HUDEP-2 (cell line): ENCODE data around the gene USP34.

Source experiments
- DNase-seq, 76 experiments: peaks; one replicate each; lab custom pipeline; 2025; ENCODE audit not compliant: unreplicated experiment in 76 of 76; lab: John Stamatoyannopoulos, UW

Gene USP34

GRCh38 chr2:61262699-61263098 is 208.2 kb downstream of the USP34 start:
- no peak for DNase-seq

GRCh38 chr2:61257446-61257845 is 213.4 kb downstream of the USP34 start:
- DNase-seq: no peak

GRCh38 chr2:61255580-61256437 is 215.1 kb downstream of the USP34 start:
- DNase-seq: peak in 26 of 76 experiments; percentile 1 to 57 (median 16)

- DNase-seq: no peak
Measured at GRCh38 chr2:61254536-61254935, 216.4 kb downstream of the USP34 start.

GRCh38 chr2:61253136-61253535 is 217.8 kb downstream of the USP34 start:
- no peak for DNase-seq

GRCh38 chr2:61252031-61252430 is 218.9 kb downstream of the USP34 start:
- no peak for DNase-seq

- no peak for DNase-seq
Measured at GRCh38 chr2:61249521-61250071, 221.3 kb downstream of the USP34 start.

GRCh38 chr2:61247204-61247812 is 223.6 kb downstream of the USP34 start:
- DNase-seq: peak in 44 of 76 experiments; percentile 0 to 69 (median 31)

GRCh38 chr2:61244694-61245093 is 226.2 kb downstream of the USP34 start:
- DNase-seq: no peak

DNA sequence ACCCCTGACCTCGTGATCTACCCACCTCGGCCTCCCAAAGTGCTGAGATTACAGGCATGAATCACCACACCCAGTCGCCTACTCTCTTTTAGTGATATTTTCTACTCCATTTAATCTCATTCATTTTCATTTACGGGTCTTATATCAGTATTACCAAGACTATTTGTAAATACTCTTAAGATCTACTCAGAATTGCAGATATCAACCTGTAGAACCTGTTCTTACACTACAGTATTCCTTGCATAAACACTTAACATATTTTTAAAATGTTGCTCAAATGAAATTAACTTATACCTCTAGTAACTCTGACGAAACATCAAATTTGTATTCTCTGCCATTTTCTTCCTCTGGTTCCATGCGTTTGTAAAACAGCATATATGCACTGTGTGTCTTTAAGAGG is 229.6 kb downstream of the USP34 start:
- no peak for DNase-seq

DNA sequence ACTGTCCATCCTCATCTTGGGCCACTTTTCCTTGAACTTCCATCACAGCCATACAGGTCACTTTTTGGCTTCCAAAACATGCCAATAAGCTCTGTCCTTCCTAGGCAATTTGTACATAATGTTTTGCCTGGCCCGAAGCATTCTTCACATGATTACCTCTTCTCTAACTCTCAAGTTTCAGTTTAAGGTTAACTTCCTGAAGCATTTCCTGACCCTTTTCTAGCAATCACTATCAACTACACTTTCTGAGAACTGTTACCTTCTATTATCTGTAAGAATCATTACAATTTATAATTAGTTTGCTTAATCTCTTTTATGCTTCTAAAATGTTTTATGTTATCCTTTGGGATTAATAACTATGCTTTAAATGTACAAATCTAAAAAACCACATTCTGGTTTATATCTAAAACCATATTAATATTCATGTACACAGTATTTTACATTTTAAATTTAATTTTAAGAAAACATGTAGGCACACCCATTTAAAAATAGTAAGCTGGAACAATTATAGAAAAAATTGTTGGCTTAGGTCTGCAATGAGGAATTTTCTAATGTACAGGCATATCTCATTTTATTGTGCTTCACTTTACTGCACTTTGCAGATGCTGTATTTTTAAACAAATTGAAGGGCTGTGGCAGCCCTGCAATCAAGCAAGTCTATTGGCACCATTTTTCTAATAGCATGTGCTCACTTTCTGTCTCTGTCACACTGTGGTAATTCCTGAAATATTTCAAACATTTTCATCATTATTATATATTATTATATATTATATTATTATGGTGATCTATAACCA is 232.5 kb downstream of the USP34 start:
- no peak for DNase-seq

DNA sequence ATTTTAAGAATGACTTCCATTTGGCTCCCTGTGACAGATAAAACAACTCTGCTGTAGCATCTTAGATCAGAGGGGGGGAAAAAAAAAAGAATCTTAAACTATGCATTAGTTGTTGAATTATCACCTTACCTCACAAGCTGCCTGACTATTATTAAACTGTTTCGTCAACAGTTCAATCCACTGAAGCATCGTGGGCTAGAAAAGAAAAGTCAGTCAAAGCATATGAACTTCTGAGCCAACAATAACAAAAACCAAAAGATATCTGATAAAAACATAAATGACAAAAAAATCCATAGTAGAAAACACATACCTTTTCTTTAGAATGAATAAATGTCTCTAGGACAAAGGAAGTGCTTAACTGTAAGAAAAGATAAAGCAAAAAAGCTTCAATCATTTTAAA is 235.2 kb downstream of the USP34 start:
- DNase-seq: no peak

- DNase-seq: no peak
Measured at GRCh38 chr2:61233581-61233980, 237.3 kb downstream of the USP34 start.

GRCh38 chr2:61229936-61230335 is 241.0 kb downstream of the USP34 start:
- no peak for DNase-seq

DNA sequence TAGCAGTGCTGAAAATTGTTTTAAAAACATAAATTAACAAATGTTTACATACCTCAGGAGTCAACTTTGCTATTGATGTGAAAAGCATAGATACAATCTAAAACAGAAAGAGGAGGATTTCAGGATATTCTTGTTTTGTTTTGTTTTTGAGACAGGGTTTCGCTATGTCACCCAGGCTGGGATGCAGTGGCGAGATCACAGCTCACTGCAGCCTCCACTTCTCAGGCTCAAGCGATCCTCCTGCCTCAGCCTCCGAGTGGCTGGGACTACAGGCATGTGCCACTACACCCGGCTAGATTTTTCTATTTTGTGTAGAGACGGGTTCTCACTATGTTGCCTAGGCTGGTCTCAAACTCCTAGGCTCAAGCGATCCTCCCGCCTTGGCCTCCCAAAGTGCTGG is 248.3 kb downstream of the USP34 start:
- no peak for DNase-seq

DNA sequence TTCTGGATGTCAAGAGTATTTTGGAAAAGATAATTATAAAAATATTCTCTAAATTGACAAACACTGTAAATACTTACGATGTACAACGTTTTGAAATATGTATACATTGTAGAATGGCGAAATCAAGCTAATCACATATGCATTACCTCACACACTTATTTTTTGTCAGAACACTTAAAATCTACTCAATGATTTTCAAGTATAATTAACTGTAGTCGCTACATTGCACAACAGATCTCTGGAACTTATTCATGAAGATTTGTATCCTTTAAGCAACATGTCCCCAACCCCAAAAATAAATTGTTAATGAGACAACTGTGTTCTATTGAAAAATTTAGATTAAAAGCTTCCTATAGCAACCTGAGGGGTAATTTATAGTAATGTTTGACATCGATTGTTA is 249.1 kb downstream of the USP34 start:
- DNase-seq: no peak

- no peak for DNase-seq
Measured at GRCh38 chr2:61220768-61221167, 250.1 kb downstream of the USP34 start.

DNA sequence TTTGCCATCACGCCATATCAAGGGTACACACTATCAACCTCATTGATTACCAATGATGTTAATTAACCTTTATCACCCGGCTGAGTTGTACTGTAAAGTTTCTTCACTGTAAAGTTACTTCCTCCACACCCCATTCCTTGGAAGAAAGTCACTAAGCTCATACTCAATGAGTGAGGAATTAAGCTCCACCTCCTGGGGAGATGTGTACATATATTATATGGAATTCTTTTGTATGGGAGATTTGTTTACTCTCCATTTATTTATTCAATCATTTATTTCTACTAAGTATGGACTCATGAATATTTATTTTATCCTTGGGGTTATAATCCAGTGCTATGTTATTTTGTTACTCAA is 252.1 kb downstream of the USP34 start:
- DNase-seq: no peak

- no peak for DNase-seq
Measured at GRCh38 chr2:61218076-61218816, 252.6 kb downstream of the USP34 start.

DNA sequence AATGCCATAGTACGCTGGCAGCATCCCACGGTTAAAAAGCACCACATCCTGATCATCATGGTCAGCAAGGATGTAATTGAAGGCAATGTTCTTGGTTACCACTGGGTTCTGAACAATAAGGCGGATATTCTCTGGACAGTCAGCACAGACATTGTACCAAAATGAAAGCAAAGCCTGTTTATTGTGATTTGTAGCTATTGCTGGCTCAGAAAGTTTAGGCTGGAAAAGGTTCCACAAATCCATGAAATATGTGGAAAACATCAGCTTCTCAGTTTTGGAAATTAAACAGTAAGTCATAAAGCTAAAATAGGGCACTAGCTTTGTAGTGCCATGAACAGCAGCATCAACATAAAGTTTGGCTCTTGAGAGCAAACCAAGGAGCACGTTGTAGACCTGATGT is 256.7 kb downstream of the USP34 start:
- no peak for DNase-seq
